SK-N-SH (cell line): ENCODE data around the gene C2orf15. TPM values are rescaled to one million over a fixed set of nuclear protein-coding genes. Genes with fewer than 3 reads are reported as not detected.

Experiments used
- CTCF ChIA-PET: fragments of 300-600, 350-600 bp; formaldehyde crosslinking; extraction: SDS; loops from one replicate; lab custom pipeline; 2021; lab: Yijun Ruan, JAX
- POLR2A ChIA-PET: fragments of 350-600 bp; sonication (Branson Sonifier 250); formaldehyde crosslinking; extraction: SDS; loops from one replicate; lab custom pipeline; 2020; ENCODE audit warnings: antibody characterized with exemption, inconsistent platforms; lab: Yijun Ruan, JAX
- DNase-seq: peaks from one replicate; pipeline ENCODE4 v3.0.0; 2012
- H2AFZ ChIP-seq: fragments of 200-600 bp; sonication (generic); 2 replicates; pipeline ENCODE4 v1.8.1; 2016; ENCODE audit warnings: antibody characterized with exemption, mild to moderate bottlenecking, low read depth
- H3F3A ChIP-seq: fragments of 200-600 bp; sonication (generic); replicated peaks from 2 replicates; pipeline ENCODE3; 2016; ENCODE audit warnings: antibody characterized with exemption, mild to moderate bottlenecking; ENCODE audit not compliant: insufficient read depth
- H3K27ac ChIP-seq, 2 experiments: fragments of 200-500 bp in 1 of 2; fragments of 200-600 bp in 1 of 2; sonication (Bioruptor generic) in 1 of 2; sonication (generic), shearing (Covaris generic) in 1 of 2; 2 replicates each; pipeline versions ENCODE4 v1.5.1 to v1.6.1; 2014 to 2016; ENCODE audit warnings: low read depth in 2 of 2, inconsistent platforms in 1 of 2, low read length in 1 of 2, mild to moderate bottlenecking in 1 of 2, mixed read lengths in 1 of 2
- H3K27me3 ChIP-seq: fragments of 200-600 bp; sonication (generic), shearing (Covaris generic); 2 replicates; pipeline ENCODE4 v1.6.1; 2016; ENCODE audit warnings: mixed run types; ENCODE audit not compliant: insufficient read depth
- H3K36me3 ChIP-seq, 2 experiments: fragments of 200-500 bp in 1 of 2; fragments of 200-600 bp in 1 of 2; sonication (Bioruptor generic) in 1 of 2; sonication (generic) in 1 of 2; replicated peaks in 1 of 2; 2 replicates each; pipeline versions ENCODE3 to v1.5.1; 2014 to 2016; ENCODE audit warnings: low read length in 1 of 2, mild to moderate bottlenecking in 1 of 2; ENCODE audit not compliant: insufficient read depth in 2 of 2, control insufficient read depth in 1 of 2
- H3K4me1 ChIP-seq, 2 experiments: fragments of 200-500 bp in 1 of 2; fragments of 200-600 bp in 1 of 2; sonication (Bioruptor generic) in 1 of 2; sonication (generic), shearing (Covaris generic) in 1 of 2; 2 replicates each; pipeline versions ENCODE4 v1.5.1 to v1.6.1; 2014 to 2016; ENCODE audit warnings: low read depth in 1 of 2, low read length in 1 of 2, mixed run types in 1 of 2; ENCODE audit not compliant: insufficient read depth in 2 of 2, control insufficient read depth in 1 of 2
- H3K4me2 ChIP-seq: fragments of 200-600 bp; sonication (generic), shearing (Covaris generic); 2 replicates; pipeline ENCODE4 v1.6.1; 2017; ENCODE audit warnings: mixed run types
- H3K4me3 ChIP-seq, 2 experiments: fragments of 200-500 bp in 1 of 2; fragments of 200-600 bp in 1 of 2; sonication (Bioruptor generic) in 1 of 2; sonication (generic), shearing (Covaris generic) in 1 of 2; 2 replicates each; pipeline versions ENCODE4 v1.5.1 to v1.8.1; 2014 to 2016; ENCODE audit warnings: low read depth in 2 of 2, inconsistent platforms in 1 of 2, low read length in 1 of 2, mild to moderate bottlenecking in 1 of 2, mixed read lengths in 1 of 2, moderate library complexity in 1 of 2
- H3K79me2 ChIP-seq: fragments of 200-600 bp; sonication (generic); 2 replicates; pipeline ENCODE4 v1.8.1; 2017; ENCODE audit warnings: mild to moderate bottlenecking; ENCODE audit not compliant: insufficient read depth
- H3K9ac ChIP-seq: fragments of 200-600 bp; sonication (generic); 2 replicates; pipeline ENCODE4 v1.6.1; 2017; ENCODE audit warnings: mixed run types
- H3K9me2 ChIP-seq: fragments of 200-600 bp; sonication (generic); 2 replicates; pipeline ENCODE4 v1.6.1; 2017; ENCODE audit warnings: mixed run types
- H3K9me3 ChIP-seq: fragments of 200-600 bp; sonication (generic); 2 replicates; pipeline ENCODE4 v1.6.1; 2017; ENCODE audit warnings: mixed run types, mild to moderate bottlenecking, moderate library complexity
- H4K20me1 ChIP-seq: fragments of 200-600 bp; sonication (generic); 2 replicates; pipeline ENCODE4 v1.6.1; 2017; ENCODE audit warnings: mild to moderate bottlenecking, mixed run types; ENCODE audit not compliant: insufficient read depth
- FOXJ3 ChIP-seq: sonication (generic); formaldehyde crosslinking; IDR thresholded peaks from 2 replicates; pipeline ENCODE4 v1.5.1; 2020; ENCODE audit warnings: mild to moderate bottlenecking, missing genetic modification reagents
- FOXM1 ChIP-seq: IDR thresholded peaks from 2 replicates; pipeline ENCODE4 v1.4.0; 2012; ENCODE audit warnings: low read depth, mild to moderate bottlenecking
- GATA2 ChIP-seq: sonication (generic); formaldehyde crosslinking; IDR thresholded peaks from 2 replicates; pipeline ENCODE4 v1.5.0; 2020; ENCODE audit warnings: mild to moderate bottlenecking, missing genetic modification reagents
- JUND ChIP-seq: IDR thresholded peaks from 2 replicates; pipeline ENCODE4 v1.4.0; 2012
- MEF2A ChIP-seq: IDR thresholded peaks from 2 replicates; pipeline ENCODE4 v1.4.0; 2012; ENCODE audit warnings: low read depth, borderline replicate concordance
- NFIC ChIP-seq: IDR thresholded peaks from 2 replicates; pipeline ENCODE4 v1.4.0; 2012; ENCODE audit warnings: borderline replicate concordance
- POLR2AphosphoS5 ChIP-seq: IDR thresholded peaks from 2 replicates; pipeline ENCODE4 v1.6.1; 2012; ENCODE audit warnings: low read depth, low read length
- RAD21 ChIP-seq: IDR thresholded peaks from 2 replicates; pipeline ENCODE4 v1.6.1; 2012; ENCODE audit warnings: mild to moderate bottlenecking, low read length
- RCOR1 ChIP-seq: fragments of 150-350 bp; IDR thresholded peaks from 2 replicates; pipeline ENCODE4 v1.6.1; 2017; ENCODE audit warnings: antibody characterized with exemption, low read length
- RFX5 ChIP-seq: IDR thresholded peaks from 2 replicates; pipeline ENCODE4 v1.6.1; 2012; ENCODE audit warnings: mild to moderate bottlenecking, improper control_type of control experiment, low read length
- SIN3A ChIP-seq: IDR thresholded peaks from 2 replicates; pipeline ENCODE4 v1.6.1; 2012; ENCODE audit warnings: low read depth, mild to moderate bottlenecking, low read length, moderate library complexity, borderline replicate concordance
- TCF12 ChIP-seq: IDR thresholded peaks from 2 replicates; pipeline ENCODE4 v1.4.0; 2012
- WGBS: methylation state at CpG from one replicate; pipeline ENCODE4 v1.1.6; 2017; ENCODE audit warnings: low lambda C conversion rate; 5-methylcytosine and 5-hydroxymethylcytosine counted together
- polyA plus RNA-seq, 3 experiments: library from polyadenylated mRNA; depleted of rRNA; stranded (reverse); fragments of >200 nt; gene quantifications; 2 replicates each; pipeline ENCODE4 v1.2.3, GENCODE V29; 2012
- TF ChIP-seq, protein P1 (sequence below): IDR thresholded peaks from 2 replicates; pipeline ENCODE4; 2012
- TF ChIP-seq, protein P2 (sequence below): fragments of 150-350 bp; IDR thresholded peaks from 2 replicates; pipeline ENCODE4 v1.6.1; 2016; ENCODE audit warnings: mild to moderate bottlenecking, low read depth, low read length
- TF ChIP-seq, protein P3 (sequence below): IDR thresholded peaks from 2 replicates; pipeline ENCODE4 v1.4.0; 2012; ENCODE audit warnings: low read depth, borderline replicate concordance

C2orf15 gene
- polyA plus RNA-seq, 1 of the 3 experiments (the other 2 are of a cell fraction) = 0.25 TPM

DNA sequence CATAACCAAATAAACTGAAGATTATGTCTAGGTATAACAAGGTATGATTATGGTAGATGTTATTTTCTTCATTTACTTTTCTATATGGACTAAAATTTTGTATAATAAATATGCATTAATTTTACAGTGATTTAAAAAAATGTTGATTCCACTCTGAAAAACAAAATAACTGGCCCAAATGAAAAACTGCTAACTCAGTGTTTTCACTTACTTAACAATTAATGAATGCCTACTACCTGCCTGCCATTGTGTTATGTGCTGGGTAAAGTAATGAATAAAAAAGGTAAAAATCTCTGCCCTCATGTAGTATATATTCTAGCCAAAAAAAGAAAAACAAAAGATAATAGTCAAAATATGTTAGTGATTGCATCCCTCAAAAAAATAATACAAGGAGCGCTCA lies 29.6 kb upstream of the C2orf15 start (continued):
- TF ChIP-seq FOXJ3 (CRISPR knock-in tag) = no peak
- no peak for TF ChIP-seq MEF2A
- TF ChIP-seq, protein P1, sequence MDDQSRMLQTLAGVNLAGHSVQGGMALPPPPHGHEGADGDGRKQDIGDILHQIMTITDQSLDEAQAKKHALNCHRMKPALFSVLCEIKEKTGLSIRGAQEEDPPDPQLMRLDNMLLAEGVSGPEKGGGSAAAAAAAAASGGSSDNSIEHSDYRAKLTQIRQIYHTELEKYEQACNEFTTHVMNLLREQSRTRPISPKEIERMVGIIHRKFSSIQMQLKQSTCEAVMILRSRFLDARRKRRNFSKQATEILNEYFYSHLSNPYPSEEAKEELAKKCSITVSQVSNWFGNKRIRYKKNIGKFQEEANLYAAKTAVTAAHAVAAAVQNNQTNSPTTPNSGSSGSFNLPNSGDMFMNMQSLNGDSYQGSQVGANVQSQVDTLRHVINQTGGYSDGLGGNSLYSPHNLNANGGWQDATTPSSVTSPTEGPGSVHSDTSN = no peak
- TF ChIP-seq RCOR1 = no peak
- no peak for TF ChIP-seq TCF12
- TF ChIP-seq, protein P2, sequence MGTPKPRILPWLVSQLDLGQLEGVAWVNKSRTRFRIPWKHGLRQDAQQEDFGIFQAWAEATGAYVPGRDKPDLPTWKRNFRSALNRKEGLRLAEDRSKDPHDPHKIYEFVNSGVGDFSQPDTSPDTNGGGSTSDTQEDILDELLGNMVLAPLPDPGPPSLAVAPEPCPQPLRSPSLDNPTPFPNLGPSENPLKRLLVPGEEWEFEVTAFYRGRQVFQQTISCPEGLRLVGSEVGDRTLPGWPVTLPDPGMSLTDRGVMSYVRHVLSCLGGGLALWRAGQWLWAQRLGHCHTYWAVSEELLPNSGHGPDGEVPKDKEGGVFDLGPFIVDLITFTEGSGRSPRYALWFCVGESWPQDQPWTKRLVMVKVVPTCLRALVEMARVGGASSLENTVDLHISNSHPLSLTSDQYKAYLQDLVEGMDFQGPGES = no peak

DNA sequence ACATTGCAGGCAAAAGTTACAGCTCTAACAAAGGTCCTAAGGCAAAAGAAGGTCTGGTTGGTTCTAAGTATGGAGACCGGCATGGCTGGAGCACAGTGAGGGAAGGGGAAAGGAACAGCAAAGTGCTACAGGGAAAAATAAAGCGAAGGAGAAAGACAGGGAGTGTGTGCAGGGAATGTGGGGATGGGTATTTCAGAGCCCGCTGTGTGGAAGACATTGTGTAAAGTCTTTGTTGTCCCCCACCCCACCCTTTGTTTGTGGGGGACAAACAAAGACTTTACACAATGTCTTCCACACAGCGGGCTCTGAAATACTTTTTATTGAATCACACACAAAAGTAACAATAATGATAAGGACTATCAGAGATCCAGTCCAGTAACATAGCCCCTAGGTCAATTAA lies 28.9 kb upstream of the C2orf15 start:
- Histone ChIP-seq H3K27ac (no peak overlapping the region), H3K9ac (no peak overlapping the region), H3K9me3 (no peaks in the 10 kb centered on the region), H3K36me3 (no peaks in the 10 kb centered on the region), H3F3A (no peaks in the 10 kb centered on the region), H3K4me2 (no peak overlapping the region), H3K9me2 (no peaks in the 10 kb centered on the region), H3K4me1 (no peaks in the 10 kb centered on the region), H3K79me2 (no peaks in the 10 kb centered on the region), H2AFZ (no peak overlapping the region), H3K4me3 (no peak overlapping the region), H4K20me1 (no peaks in the 10 kb centered on the region), H3K27me3 (no peaks in the 10 kb centered on the region)
- POLR2A ChIA-PET = no interaction called here
- TF ChIP-seq, protein P3, sequence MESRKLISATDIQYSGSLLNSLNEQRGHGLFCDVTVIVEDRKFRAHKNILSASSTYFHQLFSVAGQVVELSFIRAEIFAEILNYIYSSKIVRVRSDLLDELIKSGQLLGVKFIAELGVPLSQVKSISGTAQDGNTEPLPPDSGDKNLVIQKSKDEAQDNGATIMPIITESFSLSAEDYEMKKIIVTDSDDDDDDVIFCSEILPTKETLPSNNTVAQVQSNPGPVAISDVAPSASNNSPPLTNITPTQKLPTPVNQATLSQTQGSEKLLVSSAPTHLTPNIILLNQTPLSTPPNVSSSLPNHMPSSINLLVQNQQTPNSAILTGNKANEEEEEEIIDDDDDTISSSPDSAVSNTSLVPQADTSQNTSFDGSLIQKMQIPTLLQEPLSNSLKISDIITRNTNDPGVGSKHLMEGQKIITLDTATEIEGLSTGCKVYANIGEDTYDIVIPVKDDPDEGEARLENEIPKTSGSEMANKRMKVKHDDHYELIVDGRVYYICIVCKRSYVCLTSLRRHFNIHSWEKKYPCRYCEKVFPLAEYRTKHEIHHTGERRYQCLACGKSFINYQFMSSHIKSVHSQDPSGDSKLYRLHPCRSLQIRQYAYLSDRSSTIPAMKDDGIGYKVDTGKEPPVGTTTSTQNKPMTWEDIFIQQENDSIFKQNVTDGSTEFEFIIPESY = no peak
- TF ChIP-seq NFIC (no peak), JUND (no peak), SIN3A (no peak), GATA2 (CRISPR knock-in tag) (no peak), POLR2AphosphoS5 (no peak), RAD21 (no peak), RFX5 (no peak), FOXM1 (no peak), TCF12 (no peak), RCOR1 (no peak)
- TF ChIP-seq, protein P2 = no peak
- CTCF ChIA-PET = no interaction called here
- 69% methylated on average over 4 of the region's 4 CpGs for WGBS
- DNase-seq = no peak
